ENCODE data around the gene DNAH8. TPM values are rescaled to one million over a fixed set of nuclear protein-coding genes. Genes with fewer than 3 reads are reported as not detected.

The DNAH8 gene
- total and polyA plus RNA-seq, 2 donors (not counting 3 experiments of a cell fraction or from before 2014, with no cell fraction given), result 0.29 to 0.61 TPM

DNA sequence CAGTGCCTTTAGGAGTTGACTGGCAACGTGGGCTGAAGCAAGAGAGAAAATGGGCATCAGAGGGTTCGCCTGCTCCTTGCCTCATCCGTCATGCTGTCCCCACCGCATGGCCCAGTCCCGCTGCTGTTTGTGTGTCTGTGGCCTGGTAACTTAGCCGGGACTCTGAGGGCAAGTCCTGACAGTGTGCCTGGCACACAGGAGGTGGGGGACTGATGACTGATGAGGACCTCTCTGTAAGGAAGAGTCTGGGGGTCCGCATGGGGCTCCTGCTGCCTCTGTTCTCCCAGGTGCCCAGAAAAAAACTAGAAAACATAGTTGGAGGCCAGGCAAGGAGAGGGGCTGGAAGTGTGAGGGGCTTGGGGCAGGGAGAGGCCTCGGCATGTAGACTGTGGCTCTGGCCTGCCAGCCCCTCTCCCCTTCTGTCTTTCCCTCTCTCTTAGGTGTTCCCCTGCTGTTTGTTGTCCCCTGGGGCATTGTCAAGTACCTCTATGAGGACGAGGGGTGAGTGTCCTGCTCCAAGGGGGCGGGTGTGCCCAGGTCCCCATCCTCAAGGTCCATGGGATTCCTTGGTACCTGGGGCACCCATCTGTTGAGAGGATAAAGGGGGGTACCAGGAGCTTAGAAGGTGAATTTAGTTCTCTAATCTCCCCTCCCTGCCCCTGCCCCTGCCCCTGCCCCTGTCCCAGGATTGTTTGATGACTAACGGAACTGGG is 362.9 kb downstream of the DNAH8 start:
- ChIA-PET POLR2A (no interaction called here), CTCF (interaction anchor here (0.9 kb wide), 1 partner anchor 9 kb away, joined by 3 read pairs; no protein-coding TSS in a partner anchor)
- Histone ChIP-seq H3K79me2 (ENCODE audit: control insufficient read depth, insufficient read depth, low read length) (no peaks in the 10 kb centered on the region), H3K36me3 (ENCODE audit: control insufficient read depth in 2 of 2, extremely low read depth in 1 of 2, insufficient read depth in 2 of 2, low read length in 2 of 2) (no peaks in the 10 kb centered on the region), H3K27me3 (ENCODE audit: control insufficient read depth in 2 of 2, insufficient read depth in 2 of 2, low read length in 2 of 2) (no peaks in the 10 kb centered on the region), H3K4me3 (replicated peaks in 1 of 3; ENCODE audit: insufficient read depth in 1 of 3, low read depth in 1 of 3, low read length in 3 of 3) (no peak overlapping the region), H2AFZ (ENCODE audit: low read depth, low read length) (no peak overlapping the region), H3K27ac (ENCODE audit: insufficient read depth, low read depth, low read length) (no peak overlapping the region), H3K4me1 (ENCODE audit: control insufficient read depth, extremely low read depth, insufficient read depth, low read length) (no peaks in the 10 kb centered on the region), H3K9ac (replicated peaks; ENCODE audit: extremely low read depth, insufficient read depth, low read length) (no peak overlapping the region), H4K20me1 (replicated peaks; ENCODE audit: control insufficient read depth, extremely low read depth, insufficient read depth, low read length) (no peaks in the 10 kb centered on the region), H3K4me2 (ENCODE audit: insufficient read depth, low read length) (no peak overlapping the region), H3K9me1 (replicated peaks; ENCODE audit: control insufficient read depth, extremely low read depth, insufficient read depth, low read length) (no peaks in the 10 kb centered on the region), H3K9me3 (replicated peaks; ENCODE audit: control insufficient read depth, insufficient read depth, low read length) (no peaks in the 10 kb centered on the region)
- TF ChIP-seq POLR2A (IDR thresholded peaks at IDR 0.05; ENCODE audit: low read depth, low read length), result no peak
- TF ChIP-seq, protein P1, sequence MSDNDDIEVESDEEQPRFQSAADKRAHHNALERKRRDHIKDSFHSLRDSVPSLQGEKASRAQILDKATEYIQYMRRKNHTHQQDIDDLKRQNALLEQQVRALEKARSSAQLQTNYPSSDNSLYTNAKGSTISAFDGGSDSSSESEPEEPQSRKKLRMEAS (IDR thresholded peaks at IDR 0.05; ENCODE audit: insufficient read depth, insufficient read length), result no peak
- no peak for TF ChIP-seq FOS (IDR thresholded peaks at IDR 0.05; ENCODE audit: borderline replicate concordance, insufficient read depth, low read length)
- intact Hi-C loops (cut with micrococcal nuclease) (no loop called here), dilution Hi-C loops (cut with MboI; ENCODE audit: extremely low pct_ligation_motif_present, low sequenced_read_pairs) (no loop called here)
- FAIRE-seq (no peak), DNase-seq (ENCODE audit: low read depth, low spot score) (no peak)
- no TSS peak for BruUV-seq (replicated peaks)

DNA sequence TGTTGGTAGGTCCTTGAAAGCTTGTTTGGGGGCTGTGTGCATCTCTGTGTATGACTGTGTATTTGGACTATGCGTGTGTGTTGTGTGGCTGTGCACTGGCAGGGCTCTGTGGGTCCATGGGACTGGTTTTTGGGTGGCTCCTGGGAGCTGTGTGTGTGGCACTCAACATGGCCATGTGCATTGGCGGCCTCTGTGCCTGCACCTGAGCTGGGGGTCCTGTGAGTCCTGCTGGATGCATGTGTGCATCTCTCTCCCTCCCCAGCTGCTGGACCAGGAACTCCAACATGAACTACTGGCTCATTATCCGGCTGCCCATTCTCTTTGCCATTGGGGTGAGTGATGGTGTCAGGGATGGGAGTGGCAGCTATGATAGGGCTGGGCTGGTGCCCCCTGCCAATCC is 363.6 kb downstream of the DNAH8 start:
- POLR2A ChIA-PET, result no interaction called here
- DNase-seq (ENCODE audit: low read depth, low spot score) (no peak), FAIRE-seq (no peak)
- Histone ChIP-seq H2AFZ (ENCODE audit: low read depth, low read length) (no peak overlapping the region), H3K27me3 (ENCODE audit: control insufficient read depth in 2 of 2, insufficient read depth in 2 of 2, low read length in 2 of 2) (no peaks in the 10 kb centered on the region), H3K4me3 (replicated peaks in 1 of 3; ENCODE audit: insufficient read depth in 1 of 3, low read depth in 1 of 3, low read length in 3 of 3) (no peak overlapping the region), H3K9me3 (replicated peaks; ENCODE audit: control insufficient read depth, insufficient read depth, low read length) (no peaks in the 10 kb centered on the region), H3K36me3 (ENCODE audit: control insufficient read depth in 2 of 2, extremely low read depth in 1 of 2, insufficient read depth in 2 of 2, low read length in 2 of 2) (no peaks in the 10 kb centered on the region), H3K9me1 (replicated peaks; ENCODE audit: control insufficient read depth, extremely low read depth, insufficient read depth, low read length) (no peaks in the 10 kb centered on the region), H3K4me1 (ENCODE audit: control insufficient read depth, extremely low read depth, insufficient read depth, low read length) (no peaks in the 10 kb centered on the region), H4K20me1 (replicated peaks; ENCODE audit: control insufficient read depth, extremely low read depth, insufficient read depth, low read length) (no peaks in the 10 kb centered on the region), H3K27ac (ENCODE audit: insufficient read depth, low read depth, low read length) (no peak overlapping the region), H3K9ac (replicated peaks; ENCODE audit: extremely low read depth, insufficient read depth, low read length) (no peak overlapping the region), H3K4me2 (ENCODE audit: insufficient read depth, low read length) (no peak overlapping the region), H3K79me2 (ENCODE audit: control insufficient read depth, insufficient read depth, low read length) (no peaks in the 10 kb centered on the region)
- BruUV-seq (replicated peaks), result no TSS peak
- intact Hi-C loops (cut with micrococcal nuclease), result no loop called here
- dilution Hi-C loops (cut with MboI; ENCODE audit: extremely low pct_ligation_motif_present, low sequenced_read_pairs), result no loop called here
- TF ChIP-seq, protein P2, sequence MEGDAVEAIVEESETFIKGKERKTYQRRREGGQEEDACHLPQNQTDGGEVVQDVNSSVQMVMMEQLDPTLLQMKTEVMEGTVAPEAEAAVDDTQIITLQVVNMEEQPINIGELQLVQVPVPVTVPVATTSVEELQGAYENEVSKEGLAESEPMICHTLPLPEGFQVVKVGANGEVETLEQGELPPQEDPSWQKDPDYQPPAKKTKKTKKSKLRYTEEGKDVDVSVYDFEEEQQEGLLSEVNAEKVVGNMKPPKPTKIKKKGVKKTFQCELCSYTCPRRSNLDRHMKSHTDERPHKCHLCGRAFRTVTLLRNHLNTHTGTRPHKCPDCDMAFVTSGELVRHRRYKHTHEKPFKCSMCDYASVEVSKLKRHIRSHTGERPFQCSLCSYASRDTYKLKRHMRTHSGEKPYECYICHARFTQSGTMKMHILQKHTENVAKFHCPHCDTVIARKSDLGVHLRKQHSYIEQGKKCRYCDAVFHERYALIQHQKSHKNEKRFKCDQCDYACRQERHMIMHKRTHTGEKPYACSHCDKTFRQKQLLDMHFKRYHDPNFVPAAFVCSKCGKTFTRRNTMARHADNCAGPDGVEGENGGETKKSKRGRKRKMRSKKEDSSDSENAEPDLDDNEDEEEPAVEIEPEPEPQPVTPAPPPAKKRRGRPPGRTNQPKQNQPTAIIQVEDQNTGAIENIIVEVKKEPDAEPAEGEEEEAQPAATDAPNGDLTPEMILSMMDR (IDR thresholded peaks at IDR 0.05; ENCODE audit: extremely low read depth in 1 of 2, insufficient read depth in 1 of 2, low read depth in 1 of 2, low read length in 2 of 2), result no peak
- TF ChIP-seq, protein P1 (IDR thresholded peaks at IDR 0.05; ENCODE audit: insufficient read depth, insufficient read length), result no peak
- TF ChIP-seq JUN (IDR thresholded peaks at IDR 0.05; ENCODE audit: borderline replicate concordance, insufficient read depth, insufficient read length, low read depth), result no peak
- CTCF ChIA-PET, result interaction anchor here (0.9 kb wide), 1 partner anchor 8 kb away, joined by 3 read pairs; no protein-coding TSS in a partner anchor
